ENCODE measurements around the gene GRB10.

GRB10 gene

GRCh38 chr7:50782375-50783208 is at the start of gene GRB10:
Gene GRB10, minus strand, starts transcription at chr7:50782896. Its CDS starts 50,574 bp downstream, at chr7:50732322.
- H3K4me3 ChIP-seq (ENCODE audit: low read length) = no peak within 1 kb of the TSS

GRCh38 chr7:50828801-50829200 is 46.1 kb upstream of the GRB10 start:
- TF ChIP-seq ZNF274 (IDR thresholded peaks at IDR 0.05; ENCODE audit: low read depth, low read length) = no peak
- H3K4me3 ChIP-seq (ENCODE audit: low read length) = no peak overlapping the region

More at GRCh38 chr7:50782375-50783208, at the start of gene GRB10:
- no peak for TF ChIP-seq ZNF274 (IDR thresholded peaks at IDR 0.05; ENCODE audit: low read depth, low read length)

GRCh38 chr7:50828116-50828515 is 45.4 kb upstream of the GRB10 start:
- TF ChIP-seq ZNF274 (IDR thresholded peaks at IDR 0.05; ENCODE audit: low read depth, low read length) = no peak
- no peak overlapping the region for H3K4me3 ChIP-seq (ENCODE audit: low read length)

GRCh38 chr7:50827281-50827680 is 44.6 kb upstream of the GRB10 start:
- TF ChIP-seq ZNF274 (IDR thresholded peaks at IDR 0.05; ENCODE audit: low read depth, low read length) = no peak
- no peak overlapping the region for H3K4me3 ChIP-seq (ENCODE audit: low read length)

GRCh38 chr7:50826371-50827172 is 43.9 kb upstream of the GRB10 start:
- no peak overlapping the region for H3K4me3 ChIP-seq (ENCODE audit: low read length)

GRCh38 chr7:50825465-50825864 is 42.8 kb upstream of the GRB10 start:
- TF ChIP-seq ZNF274 (IDR thresholded peaks at IDR 0.05; ENCODE audit: low read depth, low read length) = no peak
- no peak overlapping the region for H3K4me3 ChIP-seq (ENCODE audit: low read length)

More at GRCh38 chr7:50826371-50827172, 43.9 kb upstream of the GRB10 start:
- TF ChIP-seq ZNF274 (IDR thresholded peaks at IDR 0.05; ENCODE audit: low read depth, low read length) = no peak

GRCh38 chr7:50824882-50825281 is 42.2 kb upstream of the GRB10 start:
- TF ChIP-seq ZNF274 (IDR thresholded peaks at IDR 0.05; ENCODE audit: low read depth, low read length) = no peak
- H3K4me3 ChIP-seq (ENCODE audit: low read length) = no peak overlapping the region

- TF ChIP-seq ZNF274 (IDR thresholded peaks at IDR 0.05; ENCODE audit: low read depth, low read length) = no peak
- no peak overlapping the region for H3K4me3 ChIP-seq (ENCODE audit: low read length)
Observed at GRCh38 chr7:50822706-50823105, 40.0 kb upstream of the GRB10 start.

- no peak overlapping the region for H3K4me3 ChIP-seq (ENCODE audit: low read length)
- TF ChIP-seq ZNF274 (IDR thresholded peaks at IDR 0.05; ENCODE audit: low read depth, low read length) = no peak
Observed at GRCh38 chr7:50822110-50822509, 39.4 kb upstream of the GRB10 start.

GRCh38 chr7:50821457-50822008 is 38.8 kb upstream of the GRB10 start:
- no peak for TF ChIP-seq ZNF274 (IDR thresholded peaks at IDR 0.05; ENCODE audit: low read depth, low read length)
- H3K4me3 ChIP-seq (ENCODE audit: low read length) = no peak overlapping the region

GRCh38 chr7:50818324-50818723 is 35.6 kb upstream of the GRB10 start:
- H3K4me3 ChIP-seq (ENCODE audit: low read length) = no peak overlapping the region
- TF ChIP-seq ZNF274 (IDR thresholded peaks at IDR 0.05; ENCODE audit: low read depth, low read length) = no peak

GRCh38 chr7:50817561-50817960 is 34.9 kb upstream of the GRB10 start:
- no peak for TF ChIP-seq ZNF274 (IDR thresholded peaks at IDR 0.05; ENCODE audit: low read depth, low read length)
- H3K4me3 ChIP-seq (ENCODE audit: low read length) = no peak overlapping the region

GRCh38 chr7:50815138-50815537 is 32.4 kb upstream of the GRB10 start:
- no peak for TF ChIP-seq ZNF274 (IDR thresholded peaks at IDR 0.05; ENCODE audit: low read depth, low read length)
- no peak overlapping the region for H3K4me3 ChIP-seq (ENCODE audit: low read length)

GRCh38 chr7:50814166-50814565 is 31.5 kb upstream of the GRB10 start:
- no peak overlapping the region for H3K4me3 ChIP-seq (ENCODE audit: low read length)
- no peak for TF ChIP-seq ZNF274 (IDR thresholded peaks at IDR 0.05; ENCODE audit: low read depth, low read length)
